Sigmoid colon (tissue), 4 donors: Measurements from ENCODE around the gene GSTO1.

ENCODE experiments used
- EP300 ChIP-seq, 4 donors: sonication (generic); formaldehyde crosslinking; IDR thresholded peaks; one replicate each; pipeline ENCODE4 v1.6.1; 2017; ENCODE audit warnings: antibody characterized with exemption in 4 of 4
- POLR2A ChIP-seq, 2 donors: fragments of 450-650 bp; IDR thresholded peaks; one replicate each; pipeline ENCODE4 v1.6.1; 2016; ENCODE audit warnings: antibody characterized with exemption in 2 of 2, mild to moderate bottlenecking in 2 of 2, moderate library complexity in 2 of 2
- TF ChIP-seq, protein P1 (sequence below), 4 experiments: fragments of 450-650 bp in 3 of 4; fragments of 200-600 bp in 1 of 4; IDR thresholded peaks; one replicate each; pipeline ENCODE4 v1.5.1; 2016 to 2019; ENCODE audit warnings: antibody characterized with exemption in 4 of 4, mild to moderate bottlenecking in 3 of 4, moderate library complexity in 2 of 4

DNA sequence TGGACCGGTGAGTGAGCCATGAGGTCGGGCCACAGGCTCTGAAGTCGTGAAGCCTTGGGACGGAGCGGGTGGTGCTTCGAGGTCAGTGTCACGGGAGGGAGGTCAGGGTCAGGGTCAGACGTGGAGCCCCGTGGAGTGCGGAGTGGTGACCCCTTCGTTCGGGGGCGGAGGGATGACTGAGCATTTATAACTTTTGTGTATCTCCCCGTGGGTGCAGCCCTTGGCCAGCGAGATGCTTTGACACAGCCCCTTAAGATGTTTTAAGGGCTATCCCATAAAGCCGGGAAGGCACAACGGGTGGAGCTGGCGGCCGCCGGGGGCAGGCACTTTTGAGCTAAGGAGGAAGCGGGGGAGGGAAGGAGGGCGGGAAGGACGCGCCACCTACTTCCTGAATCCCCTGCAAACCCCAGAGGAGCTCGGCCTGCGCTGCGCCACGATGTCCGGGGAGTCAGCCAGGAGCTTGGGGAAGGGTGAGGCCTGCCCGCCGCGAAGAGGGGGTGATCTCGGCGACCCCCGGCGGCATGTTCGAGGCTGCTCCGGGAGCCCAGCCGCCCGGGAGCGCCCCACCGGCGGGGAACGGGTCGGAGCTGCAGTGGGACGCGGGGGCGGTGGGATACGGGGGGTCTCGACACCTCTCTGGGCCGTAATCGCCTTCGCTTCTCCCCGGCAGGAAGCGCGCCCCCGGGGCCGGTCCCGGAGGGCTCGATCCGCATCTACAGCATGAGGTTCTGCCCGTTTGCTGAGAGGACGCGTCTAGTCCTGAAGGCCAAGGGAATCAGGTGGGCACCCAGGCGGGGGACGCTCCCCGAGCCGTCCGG lies at the start of gene GSTO1:
- TF ChIP-seq, protein P1, sequence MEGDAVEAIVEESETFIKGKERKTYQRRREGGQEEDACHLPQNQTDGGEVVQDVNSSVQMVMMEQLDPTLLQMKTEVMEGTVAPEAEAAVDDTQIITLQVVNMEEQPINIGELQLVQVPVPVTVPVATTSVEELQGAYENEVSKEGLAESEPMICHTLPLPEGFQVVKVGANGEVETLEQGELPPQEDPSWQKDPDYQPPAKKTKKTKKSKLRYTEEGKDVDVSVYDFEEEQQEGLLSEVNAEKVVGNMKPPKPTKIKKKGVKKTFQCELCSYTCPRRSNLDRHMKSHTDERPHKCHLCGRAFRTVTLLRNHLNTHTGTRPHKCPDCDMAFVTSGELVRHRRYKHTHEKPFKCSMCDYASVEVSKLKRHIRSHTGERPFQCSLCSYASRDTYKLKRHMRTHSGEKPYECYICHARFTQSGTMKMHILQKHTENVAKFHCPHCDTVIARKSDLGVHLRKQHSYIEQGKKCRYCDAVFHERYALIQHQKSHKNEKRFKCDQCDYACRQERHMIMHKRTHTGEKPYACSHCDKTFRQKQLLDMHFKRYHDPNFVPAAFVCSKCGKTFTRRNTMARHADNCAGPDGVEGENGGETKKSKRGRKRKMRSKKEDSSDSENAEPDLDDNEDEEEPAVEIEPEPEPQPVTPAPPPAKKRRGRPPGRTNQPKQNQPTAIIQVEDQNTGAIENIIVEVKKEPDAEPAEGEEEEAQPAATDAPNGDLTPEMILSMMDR (IDR thresholded peaks at IDR 0.05): no peak
- TF ChIP-seq POLR2A (IDR thresholded peaks at IDR 0.05) (peak; percentile 61 to 70), EP300 (IDR thresholded peaks at IDR 0.05) (no peak)
